Nephron progenitor cell (in vitro differentiated cells): ENCODE data around the gene DNAJA4.
"Not testable (repeated sequence)": the region's sequence is repeated elsewhere in the genome, so short reads cannot be mapped to it uniquely, and the experiment has no call there.

Source experiments
- DNase-seq: peaks from one replicate; pipeline ENCODE4 v3.0.0; 2021
- H3K27ac Mint-ChIP-seq: 2 replicates; pipeline ENCODE4 v1.8.0; 2021; ENCODE audit warnings: mild to moderate bottlenecking, moderate library complexity, mixed read lengths
- H3K27me3 Mint-ChIP-seq: 2 replicates; pipeline ENCODE4 v1.8.0; 2021; ENCODE audit warnings: mild to moderate bottlenecking, low read depth, mixed read lengths; ENCODE audit not compliant: poor library complexity
- H3K36me3 Mint-ChIP-seq: 2 replicates; pipeline ENCODE4 v1.8.0; 2021; ENCODE audit warnings: low read depth, mixed read lengths
- H3K4me1 Mint-ChIP-seq: 2 replicates; pipeline ENCODE4 v1.8.0; 2021; ENCODE audit warnings: mixed read lengths
- H3K4me3 Mint-ChIP-seq: 2 replicates; pipeline ENCODE4 v1.8.0; 2021; ENCODE audit warnings: mild to moderate bottlenecking, moderate library complexity, mixed read lengths
- H3K9me3 Mint-ChIP-seq: 2 replicates; pipeline ENCODE4 v1.8.0; 2021; ENCODE audit warnings: mild to moderate bottlenecking, moderate library complexity, mixed read lengths
- TF ChIP-seq, protein P1 (sequence below): fragments of 200-600 bp; sonication (generic); IDR thresholded peaks from 2 replicates; pipeline ENCODE4 v1.5.0; 2021; ENCODE audit warnings: antibody characterized with exemption

The DNAJA4 gene

DNA sequence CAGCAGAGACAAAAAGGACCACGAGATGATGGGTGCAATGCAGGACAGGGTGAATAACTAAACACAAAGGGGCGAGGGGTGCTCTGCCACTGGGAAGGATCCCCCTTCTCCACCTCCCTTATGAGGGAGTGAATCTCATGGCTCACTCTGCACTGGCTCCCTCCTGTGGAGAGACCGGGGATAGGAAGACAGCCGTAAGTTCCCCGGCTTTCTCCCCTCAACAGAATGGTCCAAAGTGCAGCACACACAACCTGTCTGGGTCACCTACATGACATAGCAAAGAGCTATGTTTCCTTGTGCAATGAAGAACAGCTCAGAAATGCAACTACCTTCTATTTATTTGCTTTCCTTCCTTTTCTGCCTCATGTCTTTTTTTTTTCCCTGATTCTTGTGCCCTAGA, 22.2 kb upstream of the DNAJA4 start:
- TF ChIP-seq, protein P1, sequence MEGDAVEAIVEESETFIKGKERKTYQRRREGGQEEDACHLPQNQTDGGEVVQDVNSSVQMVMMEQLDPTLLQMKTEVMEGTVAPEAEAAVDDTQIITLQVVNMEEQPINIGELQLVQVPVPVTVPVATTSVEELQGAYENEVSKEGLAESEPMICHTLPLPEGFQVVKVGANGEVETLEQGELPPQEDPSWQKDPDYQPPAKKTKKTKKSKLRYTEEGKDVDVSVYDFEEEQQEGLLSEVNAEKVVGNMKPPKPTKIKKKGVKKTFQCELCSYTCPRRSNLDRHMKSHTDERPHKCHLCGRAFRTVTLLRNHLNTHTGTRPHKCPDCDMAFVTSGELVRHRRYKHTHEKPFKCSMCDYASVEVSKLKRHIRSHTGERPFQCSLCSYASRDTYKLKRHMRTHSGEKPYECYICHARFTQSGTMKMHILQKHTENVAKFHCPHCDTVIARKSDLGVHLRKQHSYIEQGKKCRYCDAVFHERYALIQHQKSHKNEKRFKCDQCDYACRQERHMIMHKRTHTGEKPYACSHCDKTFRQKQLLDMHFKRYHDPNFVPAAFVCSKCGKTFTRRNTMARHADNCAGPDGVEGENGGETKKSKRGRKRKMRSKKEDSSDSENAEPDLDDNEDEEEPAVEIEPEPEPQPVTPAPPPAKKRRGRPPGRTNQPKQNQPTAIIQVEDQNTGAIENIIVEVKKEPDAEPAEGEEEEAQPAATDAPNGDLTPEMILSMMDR = no peak
- no peak overlapping the region for H3K27ac Mint-ChIP-seq
- H3K27me3 Mint-ChIP-seq = peaks cover 26% of the 10 kb centered on the region
- H3K4me1 Mint-ChIP-seq = peaks cover 34% of the 10 kb centered on the region
- H3K36me3 Mint-ChIP-seq = no peaks in the 10 kb centered on the region
- peaks cover 11% of the 10 kb centered on the region for H3K9me3 Mint-ChIP-seq
- H3K4me3 Mint-ChIP-seq = no peak overlapping the region
- peak; percentile 46 for DNase-seq

DNA sequence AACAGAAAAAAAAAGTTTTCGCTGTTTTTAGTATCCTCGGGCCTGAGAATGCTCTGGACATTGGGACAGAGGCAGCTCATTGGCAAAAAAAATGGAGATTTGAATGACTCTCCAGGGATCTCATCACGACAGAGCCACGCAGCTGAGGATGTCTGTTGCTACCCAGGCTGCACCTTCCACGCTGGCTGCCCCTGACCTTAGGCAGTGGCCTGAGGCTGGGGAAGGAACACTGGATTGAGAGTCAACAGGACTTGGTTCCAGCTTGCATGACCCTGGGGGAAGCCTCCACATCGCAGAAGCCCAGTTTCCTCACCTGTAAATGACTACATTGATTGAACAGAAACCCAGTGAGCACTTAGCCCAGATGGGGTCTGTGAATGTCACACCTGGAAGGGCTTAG, 21.3 kb upstream of the DNAJA4 start:
- Mint-ChIP-seq H3K36me3 (no peaks in the 10 kb centered on the region), H3K9me3 (peaks cover 12% of the 10 kb centered on the region), H3K27me3 (peaks cover 19% of the 10 kb centered on the region), H3K27ac (peak overlapping the region; percentile 57), H3K4me1 (peaks cover 33% of the 10 kb centered on the region), H3K4me3 (no peak overlapping the region)
- TF ChIP-seq, protein P1 = no peak
- no peak for DNase-seq

DNA sequence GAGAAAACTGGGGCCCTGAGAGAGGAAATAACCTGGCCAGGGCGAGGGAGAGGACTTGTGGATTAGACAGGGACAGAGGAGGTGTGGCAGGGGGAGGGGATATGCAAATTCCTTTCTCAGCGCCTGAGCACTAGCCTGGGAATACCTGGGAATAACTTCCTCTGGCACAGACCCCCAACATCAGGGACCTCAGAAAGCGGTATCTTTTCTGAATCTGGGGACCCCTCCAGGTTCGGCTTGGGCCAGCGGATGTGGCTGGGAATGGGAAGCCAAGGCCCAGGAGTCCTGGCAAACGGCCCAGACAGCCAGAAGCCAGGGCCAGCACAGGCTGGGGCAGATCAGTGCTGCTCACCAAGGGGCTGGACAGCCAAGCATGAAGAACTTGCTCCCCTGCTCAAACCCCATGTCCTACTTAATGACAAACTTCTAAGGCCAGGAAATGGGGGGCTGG, 20.8 kb upstream of the DNAJA4 start:
- Mint-ChIP-seq H3K9me3 (peaks cover 12% of the 10 kb centered on the region), H3K27ac (peak overlapping the region; percentile 57), H3K4me1 (peaks cover 33% of the 10 kb centered on the region), H3K27me3 (peaks cover 15% of the 10 kb centered on the region), H3K36me3 (no peaks in the 10 kb centered on the region), H3K4me3 (no peak overlapping the region)
- TF ChIP-seq, protein P1 = no peak
- DNase-seq = peak; percentile 57

DNA sequence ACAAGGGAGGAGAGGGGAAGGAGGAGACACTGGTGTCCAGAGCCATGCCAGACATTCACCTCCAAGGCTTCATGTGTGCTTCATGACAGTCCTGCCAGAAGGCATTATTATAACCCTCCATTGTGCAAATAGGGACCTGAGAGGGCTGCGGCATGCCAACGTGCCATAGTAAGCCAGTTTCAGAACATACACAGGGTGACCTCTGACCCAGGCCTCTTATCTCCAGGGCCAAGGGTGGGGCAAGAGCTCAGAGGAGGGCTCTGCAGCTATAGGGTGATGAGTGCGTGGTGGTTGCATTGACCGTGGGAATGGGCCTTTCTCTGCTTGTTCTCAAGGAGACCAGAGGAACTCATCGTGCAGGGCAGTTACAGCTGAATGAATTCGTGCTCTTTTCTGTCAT, 20.3 kb upstream of the DNAJA4 start:
- Mint-ChIP-seq H3K4me3 (no peak overlapping the region), H3K27me3 (peaks cover 14% of the 10 kb centered on the region), H3K36me3 (no peaks in the 10 kb centered on the region), H3K9me3 (peaks cover 12% of the 10 kb centered on the region), H3K4me1 (peaks cover 33% of the 10 kb centered on the region), H3K27ac (peak overlapping the region; percentile 69)
- TF ChIP-seq, protein P1 = no peak
- DNase-seq = no peak

DNA sequence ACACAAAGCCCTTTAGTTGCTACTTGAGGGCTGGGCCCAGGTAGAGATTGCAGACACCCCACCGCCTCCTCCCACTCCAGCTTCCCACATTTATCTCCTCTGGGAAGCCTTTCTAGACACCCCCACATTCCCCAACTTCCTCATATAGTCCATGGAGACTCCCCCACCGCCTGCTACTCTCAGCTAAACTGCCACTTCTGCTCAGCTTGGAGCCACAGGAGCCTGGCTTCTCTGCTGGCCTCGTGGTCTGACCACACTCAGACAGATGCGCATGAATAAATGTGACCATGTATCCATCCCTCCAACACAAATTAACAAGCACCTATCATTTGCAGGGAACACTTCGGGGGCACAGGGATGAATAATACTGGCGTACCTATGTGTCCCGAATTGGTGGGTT, 19.5 kb upstream of the DNAJA4 start:
- Mint-ChIP-seq H3K27ac (peak overlapping the region; percentile 69), H3K36me3 (no peaks in the 10 kb centered on the region), H3K9me3 (peaks cover 12% of the 10 kb centered on the region), H3K4me1 (peaks cover 33% of the 10 kb centered on the region), H3K27me3 (peaks cover 14% of the 10 kb centered on the region), H3K4me3 (peak overlapping the region; percentile 54)
- DNase-seq = no peak
- TF ChIP-seq, protein P1 = no peak

DNA sequence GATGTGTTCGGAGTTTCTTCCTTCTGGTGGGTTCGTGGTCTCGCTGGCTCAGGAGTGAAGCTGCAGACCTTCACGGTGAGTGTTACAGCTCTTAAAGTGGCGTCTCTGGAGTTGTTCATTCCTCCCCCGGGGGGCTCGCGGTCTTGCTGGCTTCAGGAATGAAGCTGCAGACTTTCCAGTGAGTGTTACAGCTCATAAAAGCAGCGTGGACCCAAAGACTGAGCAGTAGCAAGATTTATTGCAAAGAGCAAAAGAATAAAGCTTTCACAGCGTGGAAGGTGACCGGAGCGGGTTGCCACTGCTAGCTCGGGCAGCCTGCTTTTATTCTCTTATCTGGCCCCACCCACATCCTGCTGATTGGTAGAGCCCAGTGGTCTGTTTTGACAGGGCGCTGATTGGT, 19.0 kb upstream of the DNAJA4 start:
- H3K36me3 Mint-ChIP-seq, DNase-seq: not testable (repeated sequence)
- Mint-ChIP-seq H3K4me1 (peaks cover 33% of the 10 kb centered on the region), H3K27me3 (peaks cover 14% of the 10 kb centered on the region), H3K9me3 (peaks cover 12% of the 10 kb centered on the region), H3K4me3 (peak overlapping the region; percentile 54), H3K27ac (peak overlapping the region; percentile 43)

DNA sequence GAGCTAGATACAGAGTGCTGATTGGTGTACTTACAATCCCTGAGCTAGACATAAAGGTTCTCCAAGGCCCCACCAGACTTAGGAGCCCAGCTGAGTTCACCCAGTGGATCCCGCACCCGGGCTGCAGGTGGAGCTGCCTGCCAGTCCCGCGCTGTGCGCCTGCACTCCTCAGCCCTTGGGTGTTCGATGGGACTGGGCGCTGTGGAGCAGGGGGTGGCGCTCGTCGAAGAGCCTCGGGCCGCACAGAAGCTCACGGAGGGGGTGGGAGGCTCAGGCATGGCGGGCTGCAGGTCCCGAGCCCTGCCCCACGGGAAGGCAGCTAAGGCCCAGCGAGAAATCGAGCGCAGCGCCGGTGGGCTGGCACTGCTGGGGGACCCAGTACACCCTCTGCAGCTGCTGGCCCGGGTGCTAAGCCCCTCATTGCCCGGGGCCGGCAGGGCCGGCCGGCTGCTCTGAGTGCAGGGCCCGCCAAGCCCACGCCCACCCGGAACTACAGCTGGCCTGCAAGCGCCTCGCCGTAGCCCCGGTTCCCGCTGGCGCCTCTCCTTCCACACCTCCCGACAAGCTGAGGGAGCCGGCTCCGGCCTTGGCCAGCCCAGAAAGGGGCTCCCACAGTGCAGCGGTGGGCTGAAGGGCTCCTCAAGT, 18.3 kb upstream of the DNAJA4 start:
- H3K4me3 Mint-ChIP-seq, DNase-seq, H3K27ac Mint-ChIP-seq, H3K36me3 Mint-ChIP-seq: not testable (repeated sequence)
- Mint-ChIP-seq H3K9me3 (peaks cover 12% of the 10 kb centered on the region), H3K27me3 (peaks cover 14% of the 10 kb centered on the region), H3K4me1 (peaks cover 33% of the 10 kb centered on the region)
